DMS114 treated with DMSO at 0.1 percent for 48 hours (cell line): ENCODE results near the gene NFXL1.

ENCODE experiments used
- DNase-seq: peaks from one replicate; lab custom pipeline; 2025; ENCODE audit not compliant: unreplicated experiment; lab: John Stamatoyannopoulos, UW

Gene NFXL1

GRCh38 chr4:47836641-47837093 is 77.7 kb downstream of the NFXL1 start:
- peak; percentile 17 for DNase-seq

- DNase-seq, result no peak
These were observed 78.9 kb downstream of the NFXL1 start for GRCh38 chr4:47835494-47835893.

- DNase-seq, result no peak
These were observed 83.2 kb downstream of the NFXL1 start for GRCh38 chr4:47831026-47831679.

GRCh38 chr4:47830265-47831025 is 83.9 kb downstream of the NFXL1 start:
- DNase-seq, result no peak

GRCh38 chr4:47829438-47829837 is 84.9 kb downstream of the NFXL1 start:
- no peak for DNase-seq

GRCh38 chr4:47827343-47828047 is 86.9 kb downstream of the NFXL1 start:
- no peak for DNase-seq

GRCh38 chr4:47824840-47825239 is 89.5 kb downstream of the NFXL1 start:
- no peak for DNase-seq

GRCh38 chr4:47819178-47819577 is 95.2 kb downstream of the NFXL1 start:
- no peak for DNase-seq

GRCh38 chr4:47817275-47817674 is 97.1 kb downstream of the NFXL1 start:
- DNase-seq, result no peak

GRCh38 chr4:47816748-47817147 is 97.6 kb downstream of the NFXL1 start:
- DNase-seq, result no peak

- no peak for DNase-seq
These were observed 99.6 kb downstream of the NFXL1 start for GRCh38 chr4:47814618-47815295.

- no peak for DNase-seq
These were observed 104.7 kb downstream of the NFXL1 start for GRCh38 chr4:47809654-47810203.

GRCh38 chr4:47804598-47804997 is 109.8 kb downstream of the NFXL1 start:
- DNase-seq, result no peak

GRCh38 chr4:47801481-47802002 is 112.8 kb downstream of the NFXL1 start:
- DNase-seq, result no peak

- DNase-seq, result no peak
These were observed 116.2 kb downstream of the NFXL1 start for GRCh38 chr4:47798165-47798564.
